Panc1 (cell line): Measurements from ENCODE around the gene MIOS.

Source experiments
- POLR2AphosphoS5 ChIP-seq: IDR thresholded peaks from 2 replicates; pipeline ENCODE4 v1.6.1; 2012; ENCODE audit warnings: mild to moderate bottlenecking, low read depth, low read length, moderate library complexity
- TCF7L2 ChIP-seq: IDR thresholded peaks from 2 replicates; pipeline ENCODE4 v1.6.1; 2011; ENCODE audit warnings: mild to moderate bottlenecking, low read depth, low read length, inconsistent platforms
- TF ChIP-seq, protein P1 (sequence below): fragments of 450-650 bp; IDR thresholded peaks from 2 replicates; pipeline ENCODE4 v1.5.1; 2017; ENCODE audit warnings: mild to moderate bottlenecking
- TF ChIP-seq, protein P2 (sequence below), 2 experiments: IDR thresholded peaks; 2 replicates each; pipeline ENCODE4 v1.6.1; 2011 to 2012; ENCODE audit warnings: low read depth in 2 of 2, control low read depth in 1 of 2, low read length in 1 of 2, mild to moderate bottlenecking in 1 of 2, moderate library complexity in 1 of 2; ENCODE audit not compliant: insufficient read depth in 1 of 2

DNA sequence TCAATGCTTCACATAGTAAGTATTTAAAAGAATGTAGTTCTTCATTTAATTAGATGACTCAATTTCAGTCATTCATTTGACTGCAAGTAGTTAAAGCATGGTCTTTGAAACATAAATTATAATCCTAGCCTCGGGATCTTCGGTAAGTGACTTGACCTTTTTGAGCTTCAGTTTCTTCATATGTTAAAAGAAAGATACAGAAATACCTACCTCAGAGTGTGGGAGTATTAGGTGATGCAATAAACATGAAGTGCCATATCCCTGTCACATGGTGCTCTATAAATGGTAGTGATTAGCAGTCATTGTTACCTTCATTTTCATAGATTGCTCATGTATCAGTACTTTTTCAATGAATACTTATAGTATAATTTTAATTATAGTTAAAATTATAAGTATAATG, 42.6 kb downstream of the MIOS start:
- TF ChIP-seq, protein P1, sequence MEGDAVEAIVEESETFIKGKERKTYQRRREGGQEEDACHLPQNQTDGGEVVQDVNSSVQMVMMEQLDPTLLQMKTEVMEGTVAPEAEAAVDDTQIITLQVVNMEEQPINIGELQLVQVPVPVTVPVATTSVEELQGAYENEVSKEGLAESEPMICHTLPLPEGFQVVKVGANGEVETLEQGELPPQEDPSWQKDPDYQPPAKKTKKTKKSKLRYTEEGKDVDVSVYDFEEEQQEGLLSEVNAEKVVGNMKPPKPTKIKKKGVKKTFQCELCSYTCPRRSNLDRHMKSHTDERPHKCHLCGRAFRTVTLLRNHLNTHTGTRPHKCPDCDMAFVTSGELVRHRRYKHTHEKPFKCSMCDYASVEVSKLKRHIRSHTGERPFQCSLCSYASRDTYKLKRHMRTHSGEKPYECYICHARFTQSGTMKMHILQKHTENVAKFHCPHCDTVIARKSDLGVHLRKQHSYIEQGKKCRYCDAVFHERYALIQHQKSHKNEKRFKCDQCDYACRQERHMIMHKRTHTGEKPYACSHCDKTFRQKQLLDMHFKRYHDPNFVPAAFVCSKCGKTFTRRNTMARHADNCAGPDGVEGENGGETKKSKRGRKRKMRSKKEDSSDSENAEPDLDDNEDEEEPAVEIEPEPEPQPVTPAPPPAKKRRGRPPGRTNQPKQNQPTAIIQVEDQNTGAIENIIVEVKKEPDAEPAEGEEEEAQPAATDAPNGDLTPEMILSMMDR: no peak
- TF ChIP-seq, protein P2, sequence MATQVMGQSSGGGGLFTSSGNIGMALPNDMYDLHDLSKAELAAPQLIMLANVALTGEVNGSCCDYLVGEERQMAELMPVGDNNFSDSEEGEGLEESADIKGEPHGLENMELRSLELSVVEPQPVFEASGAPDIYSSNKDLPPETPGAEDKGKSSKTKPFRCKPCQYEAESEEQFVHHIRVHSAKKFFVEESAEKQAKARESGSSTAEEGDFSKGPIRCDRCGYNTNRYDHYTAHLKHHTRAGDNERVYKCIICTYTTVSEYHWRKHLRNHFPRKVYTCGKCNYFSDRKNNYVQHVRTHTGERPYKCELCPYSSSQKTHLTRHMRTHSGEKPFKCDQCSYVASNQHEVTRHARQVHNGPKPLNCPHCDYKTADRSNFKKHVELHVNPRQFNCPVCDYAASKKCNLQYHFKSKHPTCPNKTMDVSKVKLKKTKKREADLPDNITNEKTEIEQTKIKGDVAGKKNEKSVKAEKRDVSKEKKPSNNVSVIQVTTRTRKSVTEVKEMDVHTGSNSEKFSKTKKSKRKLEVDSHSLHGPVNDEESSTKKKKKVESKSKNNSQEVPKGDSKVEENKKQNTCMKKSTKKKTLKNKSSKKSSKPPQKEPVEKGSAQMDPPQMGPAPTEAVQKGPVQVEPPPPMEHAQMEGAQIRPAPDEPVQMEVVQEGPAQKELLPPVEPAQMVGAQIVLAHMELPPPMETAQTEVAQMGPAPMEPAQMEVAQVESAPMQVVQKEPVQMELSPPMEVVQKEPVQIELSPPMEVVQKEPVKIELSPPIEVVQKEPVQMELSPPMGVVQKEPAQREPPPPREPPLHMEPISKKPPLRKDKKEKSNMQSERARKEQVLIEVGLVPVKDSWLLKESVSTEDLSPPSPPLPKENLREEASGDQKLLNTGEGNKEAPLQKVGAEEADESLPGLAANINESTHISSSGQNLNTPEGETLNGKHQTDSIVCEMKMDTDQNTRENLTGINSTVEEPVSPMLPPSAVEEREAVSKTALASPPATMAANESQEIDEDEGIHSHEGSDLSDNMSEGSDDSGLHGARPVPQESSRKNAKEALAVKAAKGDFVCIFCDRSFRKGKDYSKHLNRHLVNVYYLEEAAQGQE (IDR thresholded peaks at IDR 0.05; ENCODE audit: insufficient read depth in 1 of 2, low read depth in 2 of 2, low read length in 1 of 2): no peak
- TF ChIP-seq TCF7L2 (no peak), POLR2AphosphoS5 (no peak)
